ENCODE data around the gene P4HA3. TPM values are rescaled to one million over a fixed set of nuclear protein-coding genes. Genes with fewer than 3 reads are reported as not detected.

Gene P4HA3
- total RNA-seq, 1 donor from 2014 or later = not detected

DNA sequence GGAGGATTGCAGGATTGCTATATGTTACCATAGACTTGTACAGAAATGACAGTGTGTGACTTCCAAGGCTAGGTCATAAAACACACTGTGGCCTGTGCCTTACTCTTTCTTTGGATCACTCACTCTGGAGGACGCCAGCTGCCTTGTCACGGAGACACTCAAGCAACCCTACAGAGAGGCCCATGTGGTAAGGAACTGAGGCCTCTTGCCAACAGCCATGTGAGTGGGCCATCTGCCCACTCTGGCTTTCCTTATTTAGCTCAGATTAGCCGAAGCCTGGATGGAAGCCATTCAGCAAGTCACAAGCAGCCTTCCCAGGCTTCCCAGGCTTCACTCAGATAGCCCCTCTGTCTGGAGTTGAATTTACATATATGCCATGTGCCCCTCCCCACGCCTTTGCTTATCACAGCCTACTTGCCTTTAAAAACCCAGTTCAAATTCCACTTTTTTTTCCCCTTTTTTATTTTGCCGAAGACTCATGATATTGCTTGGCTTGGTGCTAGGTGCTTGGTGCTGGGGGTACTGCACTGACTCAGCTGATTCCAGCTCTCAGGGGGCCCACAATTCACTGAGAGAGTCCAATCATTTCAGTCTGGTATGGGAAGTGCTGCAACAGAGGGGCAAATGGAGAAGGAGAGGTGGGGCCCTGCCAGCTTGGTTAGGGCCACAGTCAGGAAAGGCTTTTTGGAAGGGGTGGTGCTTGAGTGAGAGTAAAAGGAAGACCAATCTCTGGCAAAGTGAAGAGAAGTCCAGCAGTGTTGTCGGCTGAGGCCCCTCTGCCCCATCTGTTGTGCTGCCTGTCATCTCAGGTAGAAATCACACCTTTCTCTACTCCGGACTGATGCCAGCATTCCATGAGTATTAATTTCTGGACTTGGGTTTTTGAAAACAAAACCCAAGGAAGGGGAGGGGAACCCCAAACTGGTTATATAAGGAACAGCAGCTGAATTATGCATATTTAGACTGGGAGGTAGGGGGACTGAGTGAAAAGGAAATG is 14.5 kb upstream of the P4HA3 start:
- Mint-ChIP-seq H3K4me1 (ENCODE audit: low read depth, unreplicated experiment) (peaks cover 16% of the 10 kb centered on the region), H3K27me3 (ENCODE audit: unreplicated experiment) (peaks cover 2% of the 10 kb centered on the region), H3K9me3 (ENCODE audit: unreplicated experiment) (no peaks in the 10 kb centered on the region), H3K27ac (ENCODE audit: unreplicated experiment) (peak overlapping the region; percentile 76), H3K36me3 (ENCODE audit: unreplicated experiment) (peaks cover 10% of the 10 kb centered on the region), H3K4me3 (ENCODE audit: unreplicated experiment) (peak overlapping the region; percentile 63)
- TF ChIP-seq, protein P1, sequence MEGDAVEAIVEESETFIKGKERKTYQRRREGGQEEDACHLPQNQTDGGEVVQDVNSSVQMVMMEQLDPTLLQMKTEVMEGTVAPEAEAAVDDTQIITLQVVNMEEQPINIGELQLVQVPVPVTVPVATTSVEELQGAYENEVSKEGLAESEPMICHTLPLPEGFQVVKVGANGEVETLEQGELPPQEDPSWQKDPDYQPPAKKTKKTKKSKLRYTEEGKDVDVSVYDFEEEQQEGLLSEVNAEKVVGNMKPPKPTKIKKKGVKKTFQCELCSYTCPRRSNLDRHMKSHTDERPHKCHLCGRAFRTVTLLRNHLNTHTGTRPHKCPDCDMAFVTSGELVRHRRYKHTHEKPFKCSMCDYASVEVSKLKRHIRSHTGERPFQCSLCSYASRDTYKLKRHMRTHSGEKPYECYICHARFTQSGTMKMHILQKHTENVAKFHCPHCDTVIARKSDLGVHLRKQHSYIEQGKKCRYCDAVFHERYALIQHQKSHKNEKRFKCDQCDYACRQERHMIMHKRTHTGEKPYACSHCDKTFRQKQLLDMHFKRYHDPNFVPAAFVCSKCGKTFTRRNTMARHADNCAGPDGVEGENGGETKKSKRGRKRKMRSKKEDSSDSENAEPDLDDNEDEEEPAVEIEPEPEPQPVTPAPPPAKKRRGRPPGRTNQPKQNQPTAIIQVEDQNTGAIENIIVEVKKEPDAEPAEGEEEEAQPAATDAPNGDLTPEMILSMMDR (IDR thresholded peaks at IDR 0.05; ENCODE audit: partially characterized antibody, unreplicated experiment) = no peak
- no peak for DNase-seq

DNA sequence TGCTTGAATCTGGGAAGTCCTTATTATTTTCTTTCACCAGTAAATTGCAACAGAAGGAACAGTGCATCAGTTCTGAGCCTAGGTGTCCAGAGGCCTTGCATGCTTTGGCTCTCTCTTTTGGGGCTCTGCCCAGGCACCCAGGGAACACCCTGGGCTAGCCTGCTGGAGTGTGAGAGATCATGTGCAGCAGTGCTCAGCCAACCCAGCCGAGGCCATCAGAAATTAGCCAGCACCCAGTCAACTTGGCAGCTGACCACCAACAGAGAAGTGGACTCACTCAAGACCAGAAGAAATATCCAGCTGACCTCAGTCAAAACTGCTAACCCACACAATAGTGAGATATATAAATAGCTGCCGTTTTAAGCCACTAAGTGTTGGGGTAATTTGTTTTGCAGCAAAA is 11.2 kb upstream of the P4HA3 start:
- Mint-ChIP-seq H3K4me3 (ENCODE audit: unreplicated experiment) (no peak overlapping the region), H3K4me1 (ENCODE audit: low read depth, unreplicated experiment) (peaks cover 16% of the 10 kb centered on the region), H3K36me3 (ENCODE audit: unreplicated experiment) (peaks cover 5% of the 10 kb centered on the region), H3K27ac (ENCODE audit: unreplicated experiment) (no peak overlapping the region), H3K27me3 (ENCODE audit: unreplicated experiment) (no peaks in the 10 kb centered on the region), H3K9me3 (ENCODE audit: unreplicated experiment) (no peaks in the 10 kb centered on the region)
- TF ChIP-seq, protein P1 (IDR thresholded peaks at IDR 0.05; ENCODE audit: partially characterized antibody, unreplicated experiment) = no peak
- no peak for DNase-seq

DNA sequence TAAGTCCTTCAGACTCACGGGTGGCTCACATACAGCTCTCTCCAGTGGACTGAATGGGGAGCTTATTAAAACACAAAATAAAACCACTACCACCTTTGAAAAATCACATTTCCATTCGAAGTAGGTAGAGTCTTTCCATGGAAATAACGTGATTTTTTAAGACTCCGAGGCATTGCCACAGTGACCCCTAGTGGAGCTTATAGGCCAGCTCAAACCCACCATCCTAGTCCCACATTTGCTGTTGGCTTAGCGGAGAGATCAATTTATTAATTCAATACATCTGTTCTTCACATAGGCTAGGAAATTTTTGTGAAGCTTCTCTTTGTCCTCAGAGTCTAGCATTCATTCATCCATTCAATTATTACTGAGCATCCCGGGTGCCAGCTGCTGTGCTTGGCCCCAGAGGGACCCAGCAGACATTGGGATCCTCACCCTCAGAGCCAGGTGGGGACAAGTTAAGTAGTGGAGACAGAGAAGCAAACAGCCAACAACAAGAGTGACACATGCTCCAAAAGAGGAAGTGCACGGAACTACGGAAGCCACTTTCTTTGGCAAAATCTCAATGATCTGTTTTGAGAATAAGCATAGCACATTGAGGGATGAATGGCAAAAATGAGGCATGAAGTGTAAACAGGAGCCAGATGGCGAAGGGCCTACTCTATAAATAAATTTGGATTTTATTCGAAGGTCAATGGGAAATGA is 10.2 kb upstream of the P4HA3 start:
- no peaks in the 10 kb centered on the region for H3K9me3 Mint-ChIP-seq (ENCODE audit: unreplicated experiment)
- H3K27ac Mint-ChIP-seq (ENCODE audit: unreplicated experiment) = no peak overlapping the region
- peak; percentile 41 for DNase-seq
- H3K4me1 Mint-ChIP-seq (ENCODE audit: low read depth, unreplicated experiment) = peaks cover 14% of the 10 kb centered on the region
- no peaks in the 10 kb centered on the region for H3K36me3 Mint-ChIP-seq (ENCODE audit: unreplicated experiment)
- H3K4me3 Mint-ChIP-seq (ENCODE audit: unreplicated experiment) = no peak overlapping the region
- TF ChIP-seq, protein P1 (IDR thresholded peaks at IDR 0.05; ENCODE audit: partially characterized antibody, unreplicated experiment) = peak; percentile 60
- no peaks in the 10 kb centered on the region for H3K27me3 Mint-ChIP-seq (ENCODE audit: unreplicated experiment)

DNA sequence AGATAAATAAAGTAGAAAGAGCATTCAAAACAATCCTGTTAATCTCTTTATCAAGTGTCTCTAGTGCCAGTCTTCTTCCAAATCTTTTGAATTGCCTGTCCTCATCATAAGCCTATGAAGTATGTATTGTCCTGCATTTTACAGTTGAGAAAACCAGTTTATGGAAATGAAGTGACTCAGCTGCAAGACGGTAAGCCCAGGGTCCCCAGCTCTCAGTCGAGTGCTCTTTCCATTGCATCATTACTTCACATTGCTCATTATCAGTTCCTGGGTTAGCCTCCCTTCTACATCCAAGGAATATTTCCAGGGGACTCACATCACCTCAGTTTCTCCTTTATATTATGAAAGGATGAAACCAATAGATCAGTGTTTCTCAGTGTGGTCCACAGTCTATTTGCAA is 9.1 kb upstream of the P4HA3 start:
- DNase-seq = no peak
- Mint-ChIP-seq H3K27me3 (ENCODE audit: unreplicated experiment) (no peaks in the 10 kb centered on the region), H3K4me3 (ENCODE audit: unreplicated experiment) (no peak overlapping the region), H3K36me3 (ENCODE audit: unreplicated experiment) (no peaks in the 10 kb centered on the region), H3K9me3 (ENCODE audit: unreplicated experiment) (no peaks in the 10 kb centered on the region), H3K4me1 (ENCODE audit: low read depth, unreplicated experiment) (peaks cover 3% of the 10 kb centered on the region), H3K27ac (ENCODE audit: unreplicated experiment) (no peak overlapping the region)
- TF ChIP-seq, protein P1 (IDR thresholded peaks at IDR 0.05; ENCODE audit: partially characterized antibody, unreplicated experiment) = no peak

All from glutamatergic neuron (in vitro differentiated cells).